ENCODE results near the gene EFHC1.
A peak's percentile ranks its signal among the peaks of the same experiment; 100 is the strongest.
"Not testable (repeated sequence)": the region's sequence is repeated elsewhere in the genome, so short reads cannot be mapped to it uniquely, and the experiment has no call there.

The EFHC1 gene

GRCh38 chr6:52420668-52421358 lies 671 bp downstream of the EFHC1 start:
- no peak for DNase-seq (ENCODE audit: extremely low read depth, low read depth)
- TF ChIP-seq, protein P1, sequence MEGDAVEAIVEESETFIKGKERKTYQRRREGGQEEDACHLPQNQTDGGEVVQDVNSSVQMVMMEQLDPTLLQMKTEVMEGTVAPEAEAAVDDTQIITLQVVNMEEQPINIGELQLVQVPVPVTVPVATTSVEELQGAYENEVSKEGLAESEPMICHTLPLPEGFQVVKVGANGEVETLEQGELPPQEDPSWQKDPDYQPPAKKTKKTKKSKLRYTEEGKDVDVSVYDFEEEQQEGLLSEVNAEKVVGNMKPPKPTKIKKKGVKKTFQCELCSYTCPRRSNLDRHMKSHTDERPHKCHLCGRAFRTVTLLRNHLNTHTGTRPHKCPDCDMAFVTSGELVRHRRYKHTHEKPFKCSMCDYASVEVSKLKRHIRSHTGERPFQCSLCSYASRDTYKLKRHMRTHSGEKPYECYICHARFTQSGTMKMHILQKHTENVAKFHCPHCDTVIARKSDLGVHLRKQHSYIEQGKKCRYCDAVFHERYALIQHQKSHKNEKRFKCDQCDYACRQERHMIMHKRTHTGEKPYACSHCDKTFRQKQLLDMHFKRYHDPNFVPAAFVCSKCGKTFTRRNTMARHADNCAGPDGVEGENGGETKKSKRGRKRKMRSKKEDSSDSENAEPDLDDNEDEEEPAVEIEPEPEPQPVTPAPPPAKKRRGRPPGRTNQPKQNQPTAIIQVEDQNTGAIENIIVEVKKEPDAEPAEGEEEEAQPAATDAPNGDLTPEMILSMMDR (IDR thresholded peaks at IDR 0.05; ENCODE audit: low read depth, low read length), result no peak

- DNase-seq (ENCODE audit: extremely low read depth, low read depth), result no peak
- TF ChIP-seq, protein P1 (IDR thresholded peaks at IDR 0.05; ENCODE audit: low read depth, low read length), result no peak
Observed at GRCh38 chr6:52422156-52422555, 2.0 kb downstream of the EFHC1 start.

DNA sequence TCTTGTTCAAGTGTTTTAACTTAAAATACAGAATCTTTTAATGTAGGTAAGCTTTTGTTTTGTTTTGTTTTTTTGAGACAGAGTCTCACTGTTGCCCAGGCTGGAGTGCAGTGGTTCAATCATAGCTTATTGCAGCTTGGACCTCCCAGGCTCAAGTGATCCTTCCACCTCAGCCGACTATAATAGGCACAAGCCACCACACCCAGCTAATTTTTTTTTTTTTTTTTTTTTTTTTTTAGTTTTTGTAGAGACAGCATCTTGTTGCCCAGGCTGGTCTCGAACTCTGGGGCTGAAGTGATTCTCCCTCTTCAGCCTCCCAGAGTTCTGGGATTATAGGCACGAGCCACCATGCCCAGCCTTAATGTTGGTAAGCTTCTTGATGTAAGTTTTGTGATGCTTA lies 3.3 kb downstream of the EFHC1 start:
- TF ChIP-seq, protein P1 (IDR thresholded peaks at IDR 0.05; ENCODE audit: low read depth, low read length), result no peak
- DNase-seq (ENCODE audit: extremely low read depth, low read depth), result no peak

DNA sequence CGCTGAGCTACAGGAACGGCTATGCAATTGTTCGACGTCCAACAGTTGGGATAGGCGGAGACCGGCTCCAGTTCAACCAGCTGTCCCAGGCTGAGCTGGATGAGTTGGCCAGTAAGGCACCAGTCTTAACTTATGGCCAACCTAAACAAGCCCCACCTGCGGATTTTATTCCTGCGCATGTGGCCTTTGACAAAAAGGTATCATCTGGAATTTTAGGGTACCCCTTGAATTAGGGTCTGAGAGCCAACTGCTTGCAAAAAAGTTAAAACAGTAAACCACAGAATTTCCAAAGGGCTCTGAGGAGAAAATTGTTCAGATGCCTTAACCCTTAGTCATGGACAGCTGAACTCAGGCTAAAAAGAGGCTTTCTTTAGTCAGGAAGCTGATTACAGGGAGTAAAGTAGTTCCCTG lies 3.8 kb downstream of the EFHC1 start:
- TF ChIP-seq, protein P1 (IDR thresholded peaks at IDR 0.05; ENCODE audit: low read depth, low read length), result no peak
- DNase-seq (ENCODE audit: extremely low read depth, low read depth), result peak; percentile 41

GRCh38 chr6:52424513-52424912 lies 4.4 kb downstream of the EFHC1 start:
- no peak for DNase-seq (ENCODE audit: extremely low read depth, low read depth)
- TF ChIP-seq, protein P1 (IDR thresholded peaks at IDR 0.05; ENCODE audit: low read depth, low read length), result no peak; the same call in 1 of the 2 replicates

DNA sequence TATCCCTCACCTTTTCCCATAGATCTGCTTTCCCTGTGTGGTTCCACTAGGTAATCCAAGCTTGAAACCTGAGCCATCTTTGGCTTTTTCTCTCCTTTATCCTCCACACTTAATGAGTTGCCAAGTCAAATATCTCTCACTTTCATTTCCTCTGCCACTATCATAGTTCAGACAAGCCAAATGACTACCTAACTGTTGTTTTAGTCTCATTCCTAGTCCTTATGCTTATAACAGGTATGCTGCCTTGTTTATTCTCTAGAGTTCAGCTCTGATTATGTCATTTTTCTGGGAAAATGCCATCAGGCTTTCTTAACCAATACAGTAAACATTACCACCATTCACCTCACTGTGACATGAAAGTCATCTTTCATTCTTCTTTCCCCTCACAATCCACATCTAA lies 6.5 kb downstream of the EFHC1 start:
- TF ChIP-seq, protein P1 (IDR thresholded peaks at IDR 0.05; ENCODE audit: low read depth, low read length), result no peak
- DNase-seq (ENCODE audit: extremely low read depth, low read depth), result no peak

DNA sequence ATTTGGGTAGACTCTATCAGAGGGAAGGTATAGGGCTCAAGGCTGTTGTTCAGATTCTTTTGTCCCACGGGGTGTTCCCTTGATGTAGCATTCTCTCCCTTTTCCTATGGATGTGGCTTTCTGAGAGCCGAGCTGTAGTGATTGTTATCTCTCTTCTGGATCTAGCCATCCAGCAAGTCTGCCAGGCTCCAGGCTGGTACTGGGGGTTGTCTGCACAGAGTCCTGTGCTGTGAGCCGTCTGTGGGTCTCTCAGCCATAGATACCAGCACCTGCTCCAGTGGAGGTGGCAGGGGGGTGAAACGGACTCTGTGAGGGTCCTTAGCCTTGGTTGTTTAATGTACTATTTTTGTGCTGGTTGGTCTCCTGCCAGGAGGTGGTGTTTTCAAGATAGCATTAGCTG lies 13.2 kb downstream of the EFHC1 start:
- not testable (repeated sequence) for DNase-seq (ENCODE audit: extremely low read depth, low read depth)

GRCh38 chr6:52435345-52435744 lies 15.2 kb downstream of the EFHC1 start:
- TF ChIP-seq, protein P1 (IDR thresholded peaks at IDR 0.05; ENCODE audit: low read depth, low read length), result no peak
- DNase-seq (ENCODE audit: extremely low read depth, low read depth), result no peak
